Neural progenitor cell (in vitro differentiated cells): ENCODE results near the gene ZNF726. TPM values are rescaled to one million over a fixed set of nuclear protein-coding genes. Genes with fewer than 3 reads are reported as not detected.

Source experiments
- DNase-seq: peaks from one replicate; pipeline ENCODE4 v3.0.0-alpha.2; 2016; ENCODE audit warnings: low spot score
- H2AFZ ChIP-seq: fragments of 200-600 bp; sonication (generic); replicated peaks from 2 replicates; pipeline ENCODE4 v1.6.1; 2016; ENCODE audit warnings: antibody characterized with exemption
- H3F3A ChIP-seq: fragments of 200-600 bp; sonication (generic); 2 replicates; pipeline ENCODE4 v1.6.1; 2016; ENCODE audit warnings: antibody characterized with exemption, low read depth
- H3K27ac ChIP-seq: fragments of 200-600 bp; sonication (generic); 2 replicates; pipeline ENCODE4 v1.5.1; 2016; ENCODE audit warnings: mild to moderate bottlenecking
- H3K27me3 ChIP-seq: fragments of 200-600 bp; sonication (generic); 2 replicates; pipeline ENCODE4 v1.6.1; 2016; ENCODE audit warnings: mild to moderate bottlenecking, moderate library complexity
- H3K36me3 ChIP-seq: fragments of 200-600 bp; sonication (generic); 2 replicates; pipeline ENCODE4 v1.5.1; 2016
- H3K4me1 ChIP-seq: fragments of 200-600 bp; sonication (generic); 2 replicates; pipeline ENCODE4 v1.6.1; 2016; ENCODE audit warnings: mixed run types
- H3K4me2 ChIP-seq: fragments of 200-600 bp; sonication (generic); 2 replicates; pipeline ENCODE4 v1.6.1; 2016
- H3K4me3 ChIP-seq: fragments of 200-600 bp; sonication (generic); 2 replicates; pipeline ENCODE4 v1.5.1; 2016
- H3K79me2 ChIP-seq: fragments of 200-600 bp; sonication (generic); 2 replicates; pipeline ENCODE4 v1.6.1; 2016; ENCODE audit warnings: low read depth
- H3K9ac ChIP-seq: fragments of 200-600 bp; sonication (generic); 2 replicates; pipeline ENCODE4 v1.6.1; 2016
- H3K9me3 ChIP-seq: fragments of 200-600 bp; sonication (generic); 2 replicates; pipeline ENCODE4 v1.5.1; 2016; ENCODE audit warnings: low read depth
- H4K20me1 ChIP-seq: fragments of 200-600 bp; sonication (generic); 2 replicates; pipeline ENCODE4 v1.6.1; 2016; ENCODE audit warnings: low read depth
- H3K27ac Mint-ChIP-seq: 3 replicates; pipeline ENCODE4 v1.8.0; 2021; ENCODE audit warnings: mixed read lengths
- H3K27me3 Mint-ChIP-seq: 2 replicates; pipeline ENCODE4 v1.8.0; 2022; ENCODE audit warnings: low read depth, mild to moderate bottlenecking, inconsistent platforms, moderate library complexity, mixed read lengths; ENCODE audit not compliant: insufficient read depth
- H3K36me3 Mint-ChIP-seq: 3 replicates; pipeline ENCODE4 v1.8.0; 2021; ENCODE audit warnings: mixed read lengths
- H3K4me1 Mint-ChIP-seq: 3 replicates; pipeline ENCODE4 v1.8.0; 2021; ENCODE audit warnings: mixed read lengths
- H3K4me3 Mint-ChIP-seq: 3 replicates; pipeline ENCODE4 v1.8.0; 2021; ENCODE audit warnings: mild to moderate bottlenecking, moderate library complexity, mixed read lengths
- H3K9me3 Mint-ChIP-seq: 3 replicates; pipeline ENCODE4 v1.8.0; 2020; ENCODE audit warnings: mixed read lengths
- CTCF ChIP-seq: fragments of 200-600 bp; sonication (generic); IDR thresholded peaks from 2 replicates; pipeline ENCODE4 v1.5.1; 2017; ENCODE audit warnings: antibody characterized with exemption, mild to moderate bottlenecking
- EZH2 ChIP-seq: fragments of 200-600 bp; sonication (generic); IDR thresholded peaks from 2 replicates; pipeline ENCODE4 v1.6.1; 2017; ENCODE audit warnings: antibody characterized with exemption, mild to moderate bottlenecking, moderate library complexity
- EZH2phosphoT487 ChIP-seq: fragments of 200-600 bp; sonication (generic); IDR thresholded peaks from 2 replicates; pipeline ENCODE4 v1.6.1; 2017; ENCODE audit warnings: antibody characterized with exemption
- total RNA-seq: library from RNA; depleted of rRNA; stranded (reverse); fragments of >200 nt; gene quantifications from 2 replicates; pipeline ENCODE4 v1.2.3, GENCODE V29; 2015; ENCODE audit warnings: low replicate concordance

ZNF726 gene
- total RNA-seq, 1 donor from 2014 or later = not detected

- Histone ChIP-seq H3K4me1 (no peaks in the 10 kb centered on the region), H2AFZ (no peak overlapping the region), H3K9me3 (peaks cover 12% of the 10 kb centered on the region), H3K27ac (no peak overlapping the region), H3K36me3 (no peaks in the 10 kb centered on the region), H3F3A (no peaks in the 10 kb centered on the region), H3K4me3 (no peak overlapping the region), H3K79me2 (no peaks in the 10 kb centered on the region), H3K9ac (no peak overlapping the region), H3K27me3 (no peaks in the 10 kb centered on the region), H3K4me2 (no peak overlapping the region), H4K20me1 (no peaks in the 10 kb centered on the region)
- peaks cover 58% of the 10 kb centered on the region for H3K9me3 Mint-ChIP-seq
- H3K36me3 Mint-ChIP-seq = no peaks in the 10 kb centered on the region
- no peaks in the 10 kb centered on the region for H3K4me1 Mint-ChIP-seq
- H3K4me3 Mint-ChIP-seq = no peak overlapping the region
- no peak overlapping the region for H3K27ac Mint-ChIP-seq
- no peak for DNase-seq
- no peaks in the 10 kb centered on the region for H3K27me3 Mint-ChIP-seq
- TF ChIP-seq EZH2 (no peak), EZH2phosphoT487 (no peak), CTCF (no peak)
Observed at GRCh38 chr19:23906835-23907234, 7.9 kb upstream of the ZNF726 start.

- Histone ChIP-seq H4K20me1 (no peaks in the 10 kb centered on the region), H3K79me2 (no peaks in the 10 kb centered on the region), H3K9me3 (peaks cover 13% of the 10 kb centered on the region), H3K9ac (no peak overlapping the region), H3K27me3 (no peaks in the 10 kb centered on the region), H3K4me1 (no peaks in the 10 kb centered on the region), H2AFZ (no peak overlapping the region), H3K4me3 (no peak overlapping the region), H3K4me2 (no peak overlapping the region), H3F3A (no peaks in the 10 kb centered on the region), H3K36me3 (no peaks in the 10 kb centered on the region), H3K27ac (no peak overlapping the region)
- Mint-ChIP-seq H3K9me3 (peaks cover 58% of the 10 kb centered on the region), H3K4me3 (no peak overlapping the region), H3K4me1 (no peaks in the 10 kb centered on the region), H3K27ac (no peak overlapping the region), H3K27me3 (no peaks in the 10 kb centered on the region), H3K36me3 (no peaks in the 10 kb centered on the region)
- no peak for DNase-seq
- TF ChIP-seq EZH2 = no peak
- no peak for TF ChIP-seq CTCF
- no peak for TF ChIP-seq EZH2phosphoT487
Observed at GRCh38 chr19:23908165-23908564, 6.5 kb upstream of the ZNF726 start.

- peaks cover 23% of the 10 kb centered on the region for H3K9me3 ChIP-seq
- no peak overlapping the region for H3K27ac ChIP-seq
- Mint-ChIP-seq H3K27ac (no peak overlapping the region), H3K4me3 (no peak overlapping the region), H3K4me1 (no peaks in the 10 kb centered on the region), H3K27me3 (no peaks in the 10 kb centered on the region), H3K36me3 (no peaks in the 10 kb centered on the region), H3K9me3 (peaks cover 56% of the 10 kb centered on the region)
- no peak for DNase-seq
- no peaks in the 10 kb centered on the region for H4K20me1 ChIP-seq
- no peaks in the 10 kb centered on the region for H3K4me1 ChIP-seq
- no peak for TF ChIP-seq EZH2
- no peak for TF ChIP-seq EZH2phosphoT487
- H3F3A ChIP-seq = no peaks in the 10 kb centered on the region
- H3K4me2 ChIP-seq = no peak overlapping the region
- H2AFZ ChIP-seq = no peak overlapping the region
- H3K36me3 ChIP-seq = no peaks in the 10 kb centered on the region
- no peak overlapping the region for H3K9ac ChIP-seq
- H3K4me3 ChIP-seq = no peak overlapping the region
- no peaks in the 10 kb centered on the region for H3K27me3 ChIP-seq
- no peaks in the 10 kb centered on the region for H3K79me2 ChIP-seq
Observed at GRCh38 chr19:23909222-23909621, 5.5 kb upstream of the ZNF726 start.

- no peak for TF ChIP-seq CTCF
- no peak for TF ChIP-seq EZH2phosphoT487
- no peak for TF ChIP-seq EZH2
- Histone ChIP-seq H3K27me3 (no peaks in the 10 kb centered on the region), H3F3A (no peaks in the 10 kb centered on the region), H3K36me3 (no peaks in the 10 kb centered on the region), H3K9ac (no peak overlapping the region), H3K4me3 (no peak overlapping the region), H3K4me2 (no peak overlapping the region), H2AFZ (no peak overlapping the region), H3K27ac (no peak overlapping the region), H3K79me2 (no peaks in the 10 kb centered on the region), H3K9me3 (peaks cover 40% of the 10 kb centered on the region), H3K4me1 (no peaks in the 10 kb centered on the region), H4K20me1 (no peaks in the 10 kb centered on the region)
- Mint-ChIP-seq H3K4me3 (no peak overlapping the region), H3K27ac (no peak overlapping the region), H3K36me3 (no peaks in the 10 kb centered on the region), H3K27me3 (peaks cover 4% of the 10 kb centered on the region), H3K4me1 (no peaks in the 10 kb centered on the region), H3K9me3 (peaks cover 35% of the 10 kb centered on the region)
- DNase-seq = no peak
Observed at GRCh38 chr19:23913931-23914330, 755 bp upstream of the ZNF726 start.
